CD4-positive, alpha-beta T cell treated with Interleukin-21 for 1 hour (primary cell): ENCODE data around the gene TRIM71.

Source experiments
- DNase-seq: peaks from one replicate; pipeline ENCODE4 v3.0.0-alpha.2; 2020

The TRIM71 gene

DNA sequence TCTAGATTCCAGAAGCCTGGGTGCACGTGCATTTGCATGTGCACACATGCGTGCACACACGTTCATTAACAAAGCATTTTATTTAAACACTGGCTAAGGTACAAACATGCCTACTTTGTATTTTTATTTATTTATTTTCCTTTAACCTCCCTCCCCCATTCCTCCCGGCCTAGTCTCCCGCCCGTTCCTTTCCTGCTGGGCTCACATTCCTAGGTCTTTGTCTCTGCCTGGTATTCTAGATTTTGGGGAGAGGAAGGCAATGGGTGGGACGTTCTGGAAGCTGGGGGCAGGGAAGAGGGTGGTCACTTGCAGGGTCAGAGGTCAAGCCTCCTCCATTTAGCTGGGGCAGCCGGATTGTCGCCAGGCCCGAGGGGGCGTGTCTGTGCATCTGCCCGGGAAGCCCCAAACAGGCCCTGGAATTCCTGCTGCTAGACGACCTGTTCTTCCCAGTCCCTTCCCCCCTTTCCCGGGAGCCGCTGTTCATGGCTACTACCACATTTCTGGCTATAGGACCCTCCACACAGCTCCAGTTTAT lies 51.8 kb downstream of the TRIM71 start:
- no peak for DNase-seq

DNA sequence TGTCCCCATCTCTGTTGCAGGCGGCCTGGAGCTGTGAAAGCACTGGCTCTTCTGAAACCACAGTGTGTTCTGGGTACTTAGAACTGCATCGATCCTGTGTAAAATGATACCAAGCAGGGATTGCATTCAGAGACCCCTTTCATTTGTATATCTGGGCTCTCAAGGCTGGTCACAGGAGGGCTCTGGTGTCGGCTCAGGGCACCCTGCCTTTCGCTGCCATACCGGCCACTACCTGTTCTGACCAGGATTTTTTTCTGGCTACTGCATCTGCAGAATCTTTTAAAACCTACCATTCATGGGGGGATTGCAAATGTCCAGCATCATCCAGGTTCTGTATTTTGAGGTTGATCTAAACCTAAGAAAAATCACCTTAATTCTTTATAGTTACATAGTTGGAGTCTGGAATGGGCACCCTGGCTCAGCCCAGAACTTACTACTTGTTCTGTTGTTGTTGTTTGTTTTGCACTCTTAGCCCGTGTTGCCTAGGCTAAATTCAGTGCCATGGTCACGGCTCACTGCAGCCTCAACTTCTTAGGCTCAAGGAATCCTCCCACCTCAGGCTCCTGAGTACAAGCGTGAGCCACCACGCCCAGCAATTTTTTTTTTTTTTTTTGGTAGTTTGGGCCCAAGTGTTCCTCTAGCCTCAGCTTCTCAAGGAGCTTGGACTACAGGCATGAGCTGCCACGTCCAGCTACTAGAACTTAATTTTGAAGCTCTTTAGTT lies 52.7 kb downstream of the TRIM71 start:
- no peak for DNase-seq

DNA sequence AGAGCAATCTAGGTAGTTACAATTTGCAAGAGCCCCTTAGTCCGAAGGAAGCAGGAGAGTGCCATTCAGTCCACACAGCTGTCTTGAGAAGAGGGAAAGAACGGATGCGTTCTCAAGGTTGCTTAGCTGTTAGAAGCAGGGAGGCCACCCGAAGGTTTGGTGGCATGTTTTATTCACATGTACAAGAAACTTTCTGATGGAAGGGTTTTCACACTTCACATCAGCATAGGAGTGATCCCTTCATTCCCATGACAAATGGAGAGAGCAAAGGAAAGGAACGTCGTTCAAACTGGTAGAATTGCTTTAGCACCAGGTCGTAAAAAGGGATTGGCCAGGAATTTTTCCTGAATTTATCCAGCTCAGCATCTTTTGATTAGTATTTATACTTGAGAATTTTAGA lies 53.5 kb downstream of the TRIM71 start:
- DNase-seq = no peak

DNA sequence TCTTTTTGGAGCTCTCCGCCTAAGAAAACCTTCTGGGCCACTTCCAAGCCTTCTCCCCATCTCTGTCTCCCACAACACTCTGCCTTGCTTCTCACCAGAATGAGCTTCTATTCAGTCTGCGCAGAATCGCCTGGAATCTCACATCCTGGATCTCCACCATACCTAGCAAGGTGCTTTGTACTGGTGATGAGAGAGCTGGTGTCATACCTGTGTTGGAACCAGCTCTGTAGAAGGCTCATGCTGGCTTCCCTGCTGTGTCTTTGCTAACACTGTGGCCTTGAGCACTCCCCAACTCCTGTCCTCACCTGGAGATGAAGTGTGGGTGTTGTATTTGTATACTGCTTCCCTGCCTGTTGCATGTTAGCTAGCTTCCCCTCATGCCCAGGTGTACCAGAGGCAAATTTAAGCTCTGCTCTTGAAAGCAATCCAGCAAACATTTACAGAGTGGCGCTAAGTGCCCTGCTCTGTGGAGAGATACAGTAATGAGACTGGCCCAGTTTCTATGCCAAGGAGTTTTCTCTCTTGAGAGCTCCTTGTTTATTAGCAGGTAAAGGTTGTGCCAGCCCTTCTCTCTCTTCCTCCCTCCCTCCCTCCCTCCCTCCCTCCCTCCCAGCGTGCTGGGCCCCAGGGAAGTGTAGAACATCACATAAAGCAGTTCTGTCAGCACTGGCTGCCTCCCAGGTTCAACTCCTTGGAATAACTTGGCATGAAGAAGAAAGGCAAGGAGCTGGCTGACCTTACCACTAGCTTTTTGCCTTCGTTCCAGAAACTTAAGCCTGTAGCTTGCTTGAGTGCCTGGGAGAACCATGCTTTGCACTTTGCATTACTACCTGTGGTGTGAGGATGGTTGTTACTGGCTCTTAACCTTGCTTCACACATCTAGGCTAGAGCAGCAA lies 54.9 kb downstream of the TRIM71 start:
- no peak for DNase-seq

DNA sequence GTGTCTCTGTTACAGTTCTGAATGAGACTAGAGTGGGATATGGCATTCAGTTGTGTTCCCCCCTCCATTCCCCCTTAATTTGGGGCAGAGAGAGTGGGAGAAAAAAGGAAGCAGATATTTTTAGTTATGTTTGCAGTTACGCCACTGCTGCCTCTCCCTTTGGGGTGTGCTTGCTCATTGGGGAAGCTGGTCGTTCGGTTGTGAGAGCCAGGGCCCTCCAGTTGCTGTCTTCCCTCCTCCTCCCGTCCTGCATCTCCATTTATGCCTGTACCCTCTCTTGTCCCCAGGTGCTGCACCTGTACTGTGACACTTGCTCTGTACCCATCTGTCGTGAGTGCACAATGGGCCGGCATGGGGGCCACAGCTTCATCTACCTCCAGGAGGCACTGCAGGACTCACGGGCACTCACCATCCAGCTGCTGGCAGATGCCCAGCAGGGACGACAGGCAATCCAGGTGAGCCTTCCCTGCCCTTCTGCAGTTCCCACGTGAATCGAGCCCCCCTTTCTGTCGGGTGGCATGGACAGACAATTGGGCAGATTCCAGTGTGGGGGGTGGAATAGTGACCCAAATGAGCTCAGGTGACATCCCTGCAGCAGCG lies 55.8 kb downstream of the TRIM71 start:
- DNase-seq = no peak

DNA sequence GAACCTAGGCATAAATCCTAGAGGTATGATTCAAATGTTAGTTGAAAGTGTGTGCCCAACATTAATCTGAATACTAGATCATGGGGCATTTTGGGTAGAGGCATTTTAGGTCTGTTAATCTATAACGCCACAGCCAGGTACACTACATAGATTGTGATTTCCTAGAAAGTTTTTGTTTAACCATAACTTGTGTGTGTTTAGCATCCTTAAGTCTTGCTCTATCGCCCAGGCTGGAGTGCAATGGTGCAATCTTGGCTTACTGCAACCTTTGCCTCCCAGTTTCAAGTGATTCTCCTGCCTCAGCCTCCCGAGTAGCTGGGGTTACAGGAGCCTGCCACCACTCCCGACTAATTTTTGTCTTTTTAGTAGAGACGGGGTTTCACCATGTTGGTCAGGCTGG lies 59.1 kb downstream of the TRIM71 start:
- no peak for DNase-seq

DNA sequence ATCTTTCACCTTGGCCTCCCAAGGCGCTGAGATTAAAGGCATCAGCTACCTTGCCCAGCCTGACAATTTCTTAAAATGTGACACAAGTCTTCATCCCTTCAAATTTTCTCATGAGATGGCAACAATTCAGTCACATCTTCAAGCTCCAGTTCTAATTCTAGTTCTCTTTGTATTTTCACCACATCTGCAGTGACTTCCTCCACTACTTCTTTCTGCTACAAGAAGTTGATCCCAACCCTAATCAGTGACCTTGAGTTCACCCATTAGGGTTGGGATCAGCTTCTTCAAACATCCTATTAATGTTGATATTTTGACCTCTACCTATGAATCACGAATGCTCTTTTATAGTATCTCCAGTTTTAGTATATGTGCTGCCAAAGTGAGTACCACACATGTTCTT lies 59.8 kb downstream of the TRIM71 start:
- no peak for DNase-seq

DNA sequence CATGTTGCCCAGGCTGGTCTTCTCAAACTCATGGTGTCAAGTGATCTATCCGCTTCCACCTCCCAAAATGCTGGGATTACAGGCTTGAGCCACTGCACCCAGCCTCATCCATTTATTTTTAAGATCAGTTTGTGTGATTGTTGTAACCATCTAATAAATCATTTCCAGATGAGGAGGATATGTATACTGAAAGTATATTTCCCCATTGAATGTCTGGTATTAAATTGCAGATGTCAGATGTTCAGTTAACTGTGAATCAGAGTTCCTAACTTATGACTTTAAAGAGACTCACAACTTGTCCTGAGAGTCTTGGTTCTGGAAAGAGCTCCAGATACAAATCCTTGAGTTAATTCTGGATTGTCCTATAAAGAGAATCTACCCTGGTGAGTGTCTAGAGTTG lies 62.4 kb downstream of the TRIM71 start:
- DNase-seq = no peak

DNA sequence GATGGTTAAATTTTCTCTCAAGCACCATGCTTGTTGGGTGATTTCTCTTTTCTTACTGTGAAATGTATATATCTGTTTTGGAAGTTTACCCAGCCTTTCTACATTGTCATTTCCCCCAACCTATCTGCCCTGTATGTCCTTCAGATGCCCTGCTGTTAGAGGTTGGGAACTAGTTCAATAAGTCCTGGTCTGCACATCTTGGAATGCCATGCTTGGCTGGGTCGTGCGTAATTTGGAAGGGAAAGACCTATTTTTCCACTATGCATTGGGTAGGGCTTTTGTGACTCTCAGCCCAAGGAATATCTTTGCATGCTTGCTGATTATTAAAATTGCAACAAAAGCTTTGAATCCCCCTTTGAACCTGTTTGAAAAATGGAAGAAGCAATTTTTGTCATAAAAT lies 63.8 kb downstream of the TRIM71 start:
- DNase-seq = no peak

DNA sequence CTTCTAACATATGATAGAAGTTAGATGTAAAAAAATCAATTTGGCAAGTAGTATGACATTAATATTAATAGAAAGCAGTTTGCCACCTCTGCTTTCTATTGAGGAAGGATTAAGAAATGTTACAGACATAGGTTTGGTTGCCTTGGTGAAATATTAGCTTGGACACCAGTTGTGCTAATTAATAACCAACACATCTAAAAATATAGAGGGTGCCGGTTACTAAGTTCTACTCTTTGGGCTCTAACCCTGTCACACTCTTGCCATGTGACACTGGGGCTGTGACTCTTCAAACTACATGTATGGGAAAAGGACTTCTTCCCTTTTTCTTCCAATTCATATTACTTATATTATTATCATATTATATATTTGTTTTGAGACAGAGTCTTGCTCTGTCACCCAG lies 64.4 kb downstream of the TRIM71 start:
- DNase-seq = no peak

DNA sequence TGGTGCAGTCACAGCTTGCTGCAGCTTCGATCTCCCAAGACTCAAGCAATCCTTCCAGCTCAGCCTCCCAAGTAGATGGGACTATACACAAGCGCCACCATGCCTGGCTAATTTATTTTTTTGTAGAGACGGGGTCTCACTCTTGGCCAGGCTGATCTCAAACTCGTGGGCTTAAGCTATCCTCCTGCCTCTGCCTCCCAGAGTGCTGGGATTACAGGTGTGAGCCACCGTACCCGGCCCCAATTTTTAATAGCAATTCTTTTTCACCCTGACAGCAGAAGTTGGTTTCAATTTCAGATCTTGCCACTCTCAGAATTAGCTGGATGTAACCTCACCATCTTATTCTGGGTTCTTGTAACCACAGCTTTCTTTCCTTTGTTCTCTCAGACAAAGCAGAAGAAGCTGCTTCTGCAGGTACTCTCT lies 64.8 kb downstream of the TRIM71 start:
- DNase-seq = peak; percentile 14

DNA sequence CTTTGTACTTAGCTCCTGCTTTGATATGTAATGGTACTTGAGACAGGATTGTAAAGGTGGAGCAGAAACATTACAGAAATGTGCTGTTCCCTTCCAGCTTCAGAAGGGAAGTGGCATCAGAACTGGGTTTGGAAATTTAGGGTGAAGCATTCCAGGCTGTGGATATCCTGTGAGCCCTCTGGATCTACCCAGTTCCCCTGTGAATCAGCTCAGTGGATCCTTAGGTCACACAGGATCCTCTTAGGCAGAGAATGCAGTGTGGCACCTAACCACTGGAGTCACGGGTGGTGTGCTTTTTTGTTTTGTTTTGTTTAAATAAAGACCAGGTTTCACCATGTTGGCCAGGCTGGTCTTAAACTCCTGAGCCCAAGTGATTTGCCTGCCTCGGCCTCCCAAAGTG lies 66.0 kb downstream of the TRIM71 start:
- no peak for DNase-seq

DNA sequence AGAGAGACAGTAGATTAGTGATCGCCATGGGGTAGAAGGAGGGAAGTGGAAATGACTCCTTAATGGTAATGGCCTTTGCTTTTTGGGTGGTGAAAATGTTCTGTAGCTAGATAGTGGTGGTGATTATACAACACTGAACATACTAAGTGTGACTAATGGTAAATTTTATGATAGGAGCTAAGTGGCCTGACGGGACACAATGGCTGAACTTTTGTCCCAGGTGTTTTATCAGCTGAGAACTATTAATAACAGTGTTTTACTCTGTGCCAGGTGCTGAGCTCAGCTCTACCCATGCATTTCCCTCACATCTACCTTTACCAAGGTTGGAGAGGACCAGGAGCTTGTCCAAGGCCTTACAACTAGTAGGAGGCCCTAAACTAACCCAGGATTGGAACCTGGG lies 66.8 kb downstream of the TRIM71 start:
- no peak for DNase-seq

DNA sequence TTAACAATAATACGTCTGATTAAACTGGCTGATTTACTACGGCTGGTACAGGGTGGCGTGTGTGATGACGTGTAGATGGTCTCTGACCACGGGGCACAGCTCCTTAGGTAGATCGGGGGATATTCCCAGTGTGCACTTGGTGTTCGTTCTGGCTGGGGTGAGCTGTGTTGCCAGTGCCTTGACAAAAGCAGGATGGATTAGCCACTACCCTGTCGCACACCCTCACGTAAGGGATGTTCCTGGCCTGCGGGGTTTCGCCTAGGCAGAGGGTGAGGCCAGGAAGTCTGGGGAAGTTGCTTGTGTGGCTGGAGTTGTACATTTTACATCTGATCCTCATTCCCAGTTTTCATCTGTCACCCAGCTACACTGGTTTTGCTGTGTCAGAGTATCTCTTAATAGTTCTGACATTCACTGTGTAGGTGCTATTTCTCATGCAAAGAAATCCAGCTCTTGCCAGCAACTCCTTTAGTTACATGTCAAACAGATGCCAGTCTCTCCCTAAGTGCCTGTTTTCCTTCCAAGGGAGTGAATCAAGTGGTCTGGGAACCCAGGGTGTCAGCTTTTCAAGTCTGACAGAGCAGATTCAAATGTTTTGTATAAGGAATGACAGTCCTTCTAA lies 67.6 kb downstream of the TRIM71 start:
- DNase-seq = no peak

DNA sequence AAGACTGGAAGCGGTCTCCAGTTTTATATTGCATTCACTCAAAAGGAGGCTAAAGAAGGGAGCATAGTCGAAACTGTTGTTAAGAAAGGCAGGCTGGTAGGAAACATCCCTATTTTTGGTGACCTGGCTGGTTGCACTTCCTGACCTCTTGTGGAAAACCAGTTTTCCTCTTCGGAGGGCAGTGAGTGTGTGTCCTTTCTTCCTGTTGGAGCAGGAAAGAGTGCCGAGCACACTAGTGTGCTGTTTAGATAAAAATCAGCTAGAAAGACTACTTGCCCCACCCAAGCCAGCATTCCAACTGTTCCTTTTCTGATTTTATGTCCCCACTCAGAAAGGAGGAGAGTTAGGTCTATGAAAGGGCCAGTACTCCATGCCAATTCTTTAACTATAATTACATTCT lies 68.5 kb downstream of the TRIM71 start:
- DNase-seq = no peak

DNA sequence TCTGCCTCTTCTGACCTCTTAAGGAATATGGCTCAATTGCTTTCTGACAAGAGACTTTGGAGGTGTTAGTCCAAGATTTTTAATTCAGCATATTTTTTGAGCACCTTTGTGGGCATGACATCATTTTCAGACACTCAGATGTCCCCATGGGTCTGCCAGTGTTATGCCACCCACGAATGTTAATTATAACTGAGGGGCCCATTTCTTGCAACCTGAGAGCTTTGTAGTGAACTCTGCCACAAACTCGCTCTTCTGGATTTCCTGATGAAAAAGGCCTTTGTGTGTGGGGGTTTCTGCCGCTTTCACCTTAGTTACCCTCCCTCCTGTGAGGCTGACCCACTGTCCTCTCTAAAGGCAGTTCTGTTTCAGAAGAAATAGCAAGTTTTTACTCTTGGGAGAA lies 69.1 kb downstream of the TRIM71 start:
- DNase-seq = no peak

DNA sequence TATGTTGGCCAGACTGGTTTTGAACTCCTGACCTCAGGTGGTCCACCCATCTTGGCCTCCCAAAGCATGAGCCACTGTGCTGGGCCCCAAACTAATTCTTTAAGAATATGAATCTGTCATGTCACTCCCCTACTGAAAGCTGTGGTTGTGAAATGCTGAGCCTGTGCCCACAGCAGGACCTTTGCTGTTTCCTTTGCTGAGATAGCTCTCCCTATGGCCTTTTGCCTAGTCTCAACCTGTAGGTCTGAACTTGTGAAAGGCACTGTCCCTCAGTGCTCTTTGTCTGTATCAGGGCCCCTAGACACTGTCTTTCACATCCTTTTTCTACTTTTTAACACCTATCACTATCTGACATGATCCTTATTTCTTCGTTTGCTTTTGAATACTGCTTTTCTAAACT lies 70.9 kb downstream of the TRIM71 start:
- DNase-seq = no peak

DNA sequence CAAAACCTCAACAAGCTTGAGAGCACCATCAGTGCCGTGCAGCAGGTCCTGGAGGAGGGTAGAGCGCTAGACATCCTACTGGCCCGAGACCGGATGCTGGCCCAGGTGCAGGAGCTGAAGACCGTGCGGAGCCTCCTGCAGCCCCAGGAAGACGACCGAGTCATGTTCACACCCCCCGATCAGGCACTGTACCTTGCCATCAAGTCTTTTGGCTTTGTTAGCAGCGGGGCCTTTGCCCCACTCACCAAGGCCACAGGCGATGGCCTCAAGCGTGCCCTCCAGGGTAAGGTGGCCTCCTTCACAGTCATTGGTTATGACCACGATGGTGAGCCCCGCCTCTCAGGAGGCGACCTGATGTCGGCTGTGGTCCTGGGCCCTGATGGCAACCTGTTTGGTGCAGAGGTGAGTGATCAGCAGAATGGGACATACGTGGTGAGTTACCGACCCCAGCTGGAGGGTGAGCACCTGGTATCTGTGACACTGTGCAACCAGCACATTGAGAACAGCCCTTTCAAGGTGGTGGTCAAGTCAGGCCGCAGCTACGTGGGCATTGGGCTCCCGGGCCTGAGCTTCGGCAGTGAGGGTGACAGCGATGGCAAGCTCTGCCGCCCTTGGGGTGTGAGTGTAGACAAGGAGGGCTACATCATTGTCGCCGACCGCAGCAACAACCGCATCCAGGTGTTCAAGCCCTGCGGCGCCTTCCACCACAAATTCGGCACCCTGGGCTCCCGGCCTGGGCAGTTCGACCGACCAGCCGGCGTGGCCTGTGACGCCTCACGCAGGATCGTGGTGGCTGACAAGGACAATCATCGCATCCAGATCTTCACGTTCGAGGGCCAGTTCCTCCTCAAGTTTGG lies 72.9 kb downstream of the TRIM71 start:
- DNase-seq = no peak

DNA sequence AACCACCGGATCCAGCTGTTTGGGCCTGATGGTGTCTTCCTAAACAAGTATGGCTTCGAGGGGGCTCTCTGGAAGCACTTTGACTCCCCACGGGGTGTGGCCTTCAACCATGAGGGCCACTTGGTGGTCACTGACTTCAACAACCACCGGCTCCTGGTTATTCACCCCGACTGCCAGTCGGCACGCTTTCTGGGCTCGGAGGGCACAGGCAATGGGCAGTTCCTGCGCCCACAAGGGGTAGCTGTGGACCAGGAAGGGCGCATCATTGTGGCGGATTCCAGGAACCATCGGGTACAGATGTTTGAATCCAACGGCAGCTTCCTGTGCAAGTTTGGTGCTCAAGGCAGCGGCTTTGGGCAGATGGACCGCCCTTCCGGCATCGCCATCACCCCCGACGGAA lies 73.6 kb downstream of the TRIM71 start:
- no peak for DNase-seq

DNA sequence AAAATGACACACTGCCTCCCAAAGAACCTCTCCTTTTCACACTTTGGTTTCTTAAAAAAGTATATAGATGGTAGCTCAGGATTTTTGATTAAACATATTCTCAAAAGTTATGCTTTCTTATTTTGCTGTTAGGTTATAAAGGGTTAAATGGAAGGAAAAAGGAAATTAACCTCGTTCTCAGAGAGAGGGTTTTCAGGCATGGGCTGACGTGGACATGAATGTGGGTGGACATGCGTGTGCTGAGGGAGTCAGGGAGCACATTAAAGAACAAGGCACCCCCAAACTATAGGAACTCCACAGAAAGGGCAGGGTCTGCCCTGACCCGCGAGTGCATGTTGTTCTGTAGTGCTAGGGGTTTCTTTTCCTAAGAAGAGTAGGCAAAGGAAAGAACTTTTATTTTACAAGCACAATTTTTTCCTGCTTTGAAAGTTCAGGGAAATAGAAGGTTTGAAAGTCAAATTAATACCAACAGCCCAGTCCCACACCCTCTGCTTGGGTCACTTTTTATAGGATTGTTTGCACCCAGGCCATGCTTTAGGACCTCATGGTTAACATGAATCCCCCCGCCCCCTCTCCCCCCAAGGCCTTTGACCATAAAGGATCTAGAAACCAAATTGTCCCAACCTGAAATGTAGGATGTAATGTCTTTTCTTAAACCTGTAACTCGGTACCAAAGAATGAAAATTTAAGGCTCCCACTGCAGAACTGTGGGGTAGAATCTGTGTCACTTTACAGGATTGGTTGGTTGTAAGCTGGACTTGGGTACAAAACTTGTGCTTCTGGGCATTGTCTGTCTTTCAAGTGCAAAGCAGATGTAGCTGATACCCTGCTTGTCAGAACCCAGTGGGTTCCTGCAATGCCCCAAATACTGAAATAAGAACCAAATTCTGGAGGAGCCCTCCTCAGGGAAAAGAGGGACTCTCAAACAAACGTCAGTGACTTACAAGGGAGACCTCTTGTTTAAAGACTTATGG lies 75.1 kb downstream of the TRIM71 start:
- no peak for DNase-seq

DNA sequence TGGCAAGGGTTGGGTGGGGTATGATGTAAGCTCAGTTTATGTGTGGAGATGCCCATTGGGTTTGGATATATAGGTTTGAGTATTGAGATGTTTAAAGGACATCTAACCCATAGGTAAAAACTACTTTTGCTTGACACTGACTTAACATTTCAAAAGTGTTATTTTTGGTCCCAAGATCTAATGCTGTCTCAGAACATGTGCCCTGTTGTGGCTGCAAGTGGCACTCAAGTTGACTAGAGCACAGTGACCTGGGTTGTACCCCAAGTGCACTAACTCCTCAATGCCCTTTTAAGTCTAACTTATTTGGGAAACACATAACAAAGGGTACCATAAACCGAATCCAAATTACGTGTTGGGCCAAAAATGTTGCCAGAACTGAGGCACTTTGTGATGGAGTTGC lies 77.2 kb downstream of the TRIM71 start:
- no peak for DNase-seq
